Stimulated activated CD8-positive, alpha-beta memory T cell treated with anti-CD3 and anti-CD28 coated beads, Interleukin-7, amount 100 ng/mL, for 48 hours (primary cell): ENCODE measurements around the gene TMTC4.
"Not testable (repeated sequence)": the region's sequence is repeated elsewhere in the genome, so short reads cannot be mapped to it uniquely, and the experiment has no call there.

Source experiments
- DNase-seq, 2 donors: peaks; one replicate each; pipeline ENCODE4 v3.0.0-alpha.2; 2020; ENCODE audit warnings: low read depth in 1 of 2; ENCODE audit errors: extremely low read depth in 1 of 2

Gene TMTC4, protein sequence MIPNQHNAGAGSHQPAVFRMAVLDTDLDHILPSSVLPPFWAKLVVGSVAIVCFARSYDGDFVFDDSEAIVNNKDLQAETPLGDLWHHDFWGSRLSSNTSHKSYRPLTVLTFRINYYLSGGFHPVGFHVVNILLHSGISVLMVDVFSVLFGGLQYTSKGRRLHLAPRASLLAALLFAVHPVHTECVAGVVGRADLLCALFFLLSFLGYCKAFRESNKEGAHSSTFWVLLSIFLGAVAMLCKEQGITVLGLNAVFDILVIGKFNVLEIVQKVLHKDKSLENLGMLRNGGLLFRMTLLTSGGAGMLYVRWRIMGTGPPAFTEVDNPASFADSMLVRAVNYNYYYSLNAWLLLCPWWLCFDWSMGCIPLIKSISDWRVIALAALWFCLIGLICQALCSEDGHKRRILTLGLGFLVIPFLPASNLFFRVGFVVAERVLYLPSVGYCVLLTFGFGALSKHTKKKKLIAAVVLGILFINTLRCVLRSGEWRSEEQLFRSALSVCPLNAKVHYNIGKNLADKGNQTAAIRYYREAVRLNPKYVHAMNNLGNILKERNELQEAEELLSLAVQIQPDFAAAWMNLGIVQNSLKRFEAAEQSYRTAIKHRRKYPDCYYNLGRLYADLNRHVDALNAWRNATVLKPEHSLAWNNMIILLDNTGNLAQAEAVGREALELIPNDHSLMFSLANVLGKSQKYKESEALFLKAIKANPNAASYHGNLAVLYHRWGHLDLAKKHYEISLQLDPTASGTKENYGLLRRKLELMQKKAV

DNA sequence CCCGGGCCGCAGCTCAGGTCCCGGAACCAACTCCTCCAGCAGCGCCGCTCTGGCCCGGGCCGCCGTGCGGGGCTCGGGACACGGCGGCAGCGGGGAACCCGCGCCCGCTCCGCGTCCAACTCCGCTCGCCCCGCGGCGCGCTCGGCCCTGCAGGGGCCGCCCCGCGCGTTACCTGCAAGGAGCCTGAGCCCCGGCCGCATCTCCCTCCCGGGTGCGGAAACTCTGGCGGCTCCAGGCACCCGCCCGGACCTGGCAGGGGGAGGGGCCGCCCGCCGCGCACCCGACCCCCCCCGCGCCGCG is at the start of gene TMTC4:
Gene TMTC4 (minus strand): TSS at position 224 of the 300 bp plus-strand sequence. CDS start 4,433 bp downstream, outside the sequence.
- no peak for DNase-seq

DNA sequence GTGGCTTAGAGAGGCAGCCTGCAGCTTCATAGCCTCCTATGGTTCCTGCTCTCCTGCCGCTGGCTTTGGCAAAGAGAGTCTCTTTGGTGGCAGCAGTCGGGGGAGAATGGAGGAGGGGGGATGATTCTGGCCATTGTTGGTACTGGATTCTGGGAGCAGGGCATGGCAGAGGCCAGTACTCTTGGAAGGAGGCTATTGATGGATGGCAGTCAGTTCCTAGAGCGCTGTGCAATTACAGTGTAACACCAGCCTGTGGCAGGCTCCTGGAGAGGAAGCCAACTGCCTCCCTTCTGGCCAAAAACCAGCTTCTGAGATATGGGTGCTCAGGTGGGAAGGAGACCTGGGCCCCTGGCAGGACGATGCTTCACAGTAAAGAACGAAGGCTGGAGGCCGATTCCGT is 47.9 kb upstream of the TMTC4 start:
- no peak for DNase-seq

DNA sequence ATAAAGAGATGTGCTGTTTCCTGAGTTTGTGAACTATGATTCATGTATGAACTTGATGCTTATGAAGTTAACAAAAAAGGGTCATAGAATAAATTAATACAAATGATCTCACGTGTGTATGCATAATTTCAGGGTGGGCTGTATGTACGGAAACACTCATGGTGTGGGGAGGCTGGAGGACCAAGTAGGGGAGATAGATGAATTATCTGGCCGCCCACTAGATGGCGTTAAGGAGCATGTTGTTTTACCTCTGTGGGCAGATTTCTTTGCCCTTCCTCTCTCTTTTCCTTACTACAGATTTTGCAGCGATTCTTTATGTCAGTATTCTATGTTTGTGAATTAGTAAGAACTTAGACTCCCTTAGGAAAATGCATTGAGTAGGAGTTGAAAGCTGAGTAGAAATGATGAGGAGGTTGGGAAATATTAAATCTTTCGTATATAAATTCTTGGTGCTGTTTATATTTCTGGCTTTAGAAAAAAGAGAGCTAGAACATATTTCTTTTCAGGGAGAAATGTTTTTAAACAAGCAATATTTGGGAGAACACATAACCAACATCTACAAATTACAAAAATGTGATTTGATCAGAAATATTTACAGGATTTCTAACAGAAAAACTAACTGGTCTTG is 47.4 kb upstream of the TMTC4 start:
- DNase-seq = peak in 1 of 2 donors; percentile 20

DNA sequence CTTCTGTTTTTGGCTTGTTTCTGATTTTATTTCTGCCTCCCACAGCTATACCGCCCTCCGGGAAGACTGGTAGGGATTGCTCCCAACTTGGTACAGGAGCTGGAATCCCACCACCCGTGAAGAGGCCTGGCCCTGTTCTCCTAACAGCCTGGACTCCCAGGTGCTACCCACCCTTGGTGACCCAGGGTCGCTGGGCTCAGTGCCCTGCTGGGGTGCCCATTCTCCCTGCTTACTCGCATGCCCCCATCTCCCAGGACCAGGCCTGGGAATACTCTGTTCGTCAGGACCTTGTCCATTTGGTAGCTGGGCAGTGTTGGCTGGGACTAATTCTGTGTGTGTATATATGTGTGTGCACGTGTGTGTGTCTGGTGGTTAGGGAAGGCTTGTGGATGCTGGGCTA is 41.0 kb upstream of the TMTC4 start:
- no peak for DNase-seq

DNA sequence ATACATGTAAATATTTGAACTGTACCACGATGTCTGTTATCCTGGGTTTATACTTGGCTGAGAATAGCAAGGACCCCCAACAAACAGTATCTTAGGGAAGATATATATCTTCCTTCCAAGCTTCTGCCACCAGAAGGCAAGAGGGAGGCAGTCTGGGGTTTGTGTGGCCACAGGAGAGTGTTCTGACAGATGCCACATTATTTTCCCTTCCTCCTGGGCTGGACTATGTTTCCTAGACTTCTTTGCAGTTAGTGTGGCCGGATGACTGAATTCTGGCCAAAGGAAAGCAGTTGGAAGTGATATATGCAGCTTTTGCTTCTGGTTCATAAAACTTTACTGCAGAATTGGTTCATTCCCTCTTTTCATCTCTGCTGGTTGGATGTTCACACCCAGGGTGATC is 39.9 kb upstream of the TMTC4 start:
- no peak for DNase-seq

DNA sequence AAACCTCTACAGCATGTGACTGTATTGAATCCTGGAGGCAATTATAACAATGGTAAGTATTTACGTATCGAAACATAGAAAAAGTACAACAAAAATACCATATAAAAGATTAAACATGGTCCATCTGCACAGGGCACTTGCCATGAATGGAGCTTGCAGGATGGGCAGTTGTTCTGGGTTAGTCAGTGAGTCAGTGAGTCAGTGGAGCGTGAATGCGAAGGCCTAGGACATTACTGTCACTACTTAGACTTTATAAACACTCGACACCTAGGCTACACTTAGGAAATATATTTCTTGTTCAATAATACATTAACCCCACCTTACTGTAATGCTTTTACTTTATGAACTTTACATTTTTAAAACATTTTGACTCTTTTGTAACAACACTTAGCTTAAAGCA is 35.6 kb upstream of the TMTC4 start:
- DNase-seq = no peak

DNA sequence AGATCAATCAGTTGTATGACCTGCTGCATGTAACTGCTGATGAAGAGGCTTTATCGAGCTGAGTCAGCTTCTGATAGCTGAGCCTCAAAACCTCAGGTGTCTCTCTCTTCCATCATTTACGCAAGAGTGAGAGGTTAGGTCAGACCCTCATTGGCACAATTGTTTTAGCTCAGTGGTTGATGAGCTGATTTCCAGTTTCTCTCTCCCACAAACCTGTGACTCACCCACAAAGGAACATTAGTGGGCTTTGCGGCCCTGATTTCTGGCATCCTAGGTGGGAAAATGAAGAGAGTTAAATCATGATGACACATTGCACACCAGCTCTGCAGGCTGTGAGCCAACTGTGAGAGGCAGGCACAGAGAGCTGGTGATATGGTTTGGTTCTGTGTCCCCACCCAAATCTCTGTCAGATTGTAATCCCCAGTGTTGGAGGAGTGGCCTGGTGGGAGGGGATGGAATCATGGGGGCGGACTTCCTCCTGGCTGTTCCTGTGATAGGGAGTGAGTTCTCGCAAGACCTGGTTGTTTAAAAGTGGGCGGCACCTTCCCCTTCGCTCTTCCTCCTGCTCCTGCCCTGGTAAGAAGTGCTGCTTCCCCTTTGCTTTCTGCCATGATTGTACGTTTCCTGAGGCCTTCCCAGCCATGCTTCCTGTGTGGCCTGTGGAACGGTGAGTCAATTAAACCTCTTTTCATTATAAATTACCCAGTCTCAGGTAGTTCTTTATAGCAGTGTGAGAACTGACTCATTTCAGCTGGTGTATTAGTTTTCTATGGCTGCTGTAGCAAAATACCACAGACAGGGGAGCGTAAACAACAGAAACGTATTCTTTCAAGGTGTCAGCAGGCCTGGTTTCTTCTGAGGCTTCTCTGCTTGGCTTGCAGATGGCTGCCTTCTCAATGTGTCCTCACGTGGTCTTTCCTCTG is 33.5 kb upstream of the TMTC4 start:
- DNase-seq = peak in 1 of 2 donors; percentile 45

DNA sequence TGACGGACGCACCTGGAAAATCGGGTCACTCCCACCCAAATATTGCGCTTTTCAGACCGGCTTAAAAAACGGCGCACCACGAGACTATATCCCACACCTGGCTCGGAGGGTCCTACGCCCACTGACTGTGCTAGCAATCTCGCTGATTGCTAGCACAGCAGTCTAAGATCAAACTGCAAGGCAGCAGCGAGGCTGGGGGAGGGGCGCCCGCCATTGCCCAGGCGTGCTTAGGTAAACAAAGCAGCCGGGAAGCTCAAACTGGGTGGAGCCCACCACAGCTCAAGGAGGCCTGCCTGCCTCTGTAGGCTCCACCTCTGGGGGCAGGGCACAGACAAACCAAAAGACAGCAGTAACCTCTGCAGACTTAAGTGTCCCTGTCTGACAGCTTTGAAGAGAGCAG is 23.7 kb upstream of the TMTC4 start:
- DNase-seq = not testable (repeated sequence)

DNA sequence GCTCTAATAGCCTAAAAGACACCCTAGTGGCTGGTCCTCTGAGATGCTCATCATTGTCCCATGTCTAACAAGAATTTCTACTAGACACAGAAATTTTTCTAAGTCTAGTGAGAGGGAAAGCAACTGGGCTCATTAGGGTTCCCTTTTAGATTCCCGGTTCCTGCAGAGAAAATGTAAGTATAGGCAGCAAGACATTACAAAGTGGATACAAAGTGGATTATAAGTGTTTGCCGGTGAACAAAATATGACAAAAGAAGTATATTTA is 20.8 kb upstream of the TMTC4 start:
- no peak for DNase-seq

DNA sequence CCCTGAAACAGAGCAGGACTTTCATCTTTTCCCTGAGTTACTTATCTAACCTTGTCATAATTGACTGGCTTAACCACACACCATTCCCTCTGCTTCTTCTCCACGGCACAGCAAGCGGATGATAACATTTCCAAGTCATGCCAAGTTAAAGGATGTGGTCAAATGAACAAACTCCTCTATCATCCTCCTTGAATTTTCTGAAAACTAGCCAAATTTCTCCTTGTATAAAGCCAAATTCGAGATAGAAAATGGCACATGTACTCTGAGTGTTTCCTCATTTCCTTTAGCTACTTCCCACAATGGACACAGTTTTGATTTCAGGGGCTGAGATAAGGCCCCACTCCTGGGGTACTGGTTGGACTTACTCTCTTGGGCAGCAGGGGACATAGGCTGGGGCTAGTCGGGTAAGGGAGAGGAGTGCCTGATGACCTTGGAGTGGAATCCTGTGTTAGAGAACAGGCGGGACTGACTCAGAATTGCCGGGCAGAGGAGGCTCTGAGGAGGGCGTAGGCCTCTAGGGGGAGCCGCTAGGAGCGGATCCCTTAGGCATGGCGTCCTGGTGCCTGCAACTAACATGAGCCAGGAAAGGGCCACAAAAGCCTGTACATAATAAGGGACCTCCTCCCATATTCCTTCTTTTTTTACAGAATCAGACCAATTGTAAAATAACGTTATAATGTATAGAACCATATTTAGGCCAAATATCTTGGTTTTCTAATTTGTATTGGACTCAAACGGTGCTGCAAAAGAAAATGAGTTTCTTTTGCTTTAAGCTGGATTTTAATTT is 20.3 kb upstream of the TMTC4 start:
- no peak for DNase-seq

DNA sequence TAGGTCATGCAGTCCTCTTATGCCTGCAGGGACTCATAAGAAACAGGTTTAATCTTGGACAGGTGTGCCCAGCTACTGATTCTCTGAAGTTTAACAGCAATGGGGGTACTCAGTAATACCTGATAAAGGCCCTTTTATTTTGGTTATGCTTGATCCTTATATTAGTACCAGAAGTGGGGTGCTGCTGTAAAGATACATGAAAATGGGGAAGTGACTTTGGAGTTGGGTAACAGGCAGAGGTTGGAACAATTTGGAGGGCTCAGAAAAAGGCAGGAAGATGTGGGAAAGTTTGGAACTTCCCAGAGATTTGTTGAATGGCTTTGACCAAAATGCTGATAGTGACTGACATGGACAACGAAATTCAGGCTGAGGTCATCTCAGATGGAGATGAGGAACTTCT is 14.6 kb upstream of the TMTC4 start:
- DNase-seq = no peak

DNA sequence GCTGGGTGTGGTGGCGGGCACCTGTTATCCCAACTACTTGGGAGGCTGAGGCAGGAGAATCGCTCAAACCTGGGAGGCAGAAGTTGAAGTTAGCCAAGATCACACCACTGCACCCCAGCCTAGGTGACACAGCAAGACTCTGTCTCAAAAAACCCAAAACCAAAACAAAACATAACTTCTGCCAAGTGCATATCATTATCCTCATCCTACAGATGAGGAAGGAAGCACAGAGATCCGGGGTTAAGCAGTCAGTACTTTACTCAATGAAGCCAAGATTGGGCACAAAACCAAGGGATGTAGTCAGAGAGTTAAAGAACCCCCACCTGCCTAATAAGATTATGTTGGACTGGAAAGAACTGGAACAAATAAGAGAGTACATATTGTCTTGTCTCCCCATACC is 5.5 kb upstream of the TMTC4 start:
- no peak for DNase-seq

DNA sequence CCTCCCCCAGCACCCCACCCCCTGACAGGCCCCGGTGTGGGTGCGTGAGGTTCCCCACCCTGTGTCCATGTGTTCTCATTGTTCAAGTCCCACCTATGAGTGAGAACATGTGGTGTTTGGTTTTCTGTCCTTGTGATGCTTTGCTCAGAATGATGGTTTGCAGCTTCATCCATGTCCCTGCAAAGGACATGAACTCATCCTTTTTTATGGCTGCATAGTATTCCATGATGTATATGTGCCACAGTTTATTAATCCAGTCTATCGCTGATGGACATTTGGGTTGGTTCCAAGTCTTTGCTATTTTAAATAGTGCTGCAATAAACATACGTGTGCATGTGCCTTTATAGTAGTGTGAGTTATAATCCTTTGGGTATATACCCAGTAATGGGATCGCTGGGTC is 2.5 kb upstream of the TMTC4 start:
- not testable (repeated sequence) for DNase-seq

DNA sequence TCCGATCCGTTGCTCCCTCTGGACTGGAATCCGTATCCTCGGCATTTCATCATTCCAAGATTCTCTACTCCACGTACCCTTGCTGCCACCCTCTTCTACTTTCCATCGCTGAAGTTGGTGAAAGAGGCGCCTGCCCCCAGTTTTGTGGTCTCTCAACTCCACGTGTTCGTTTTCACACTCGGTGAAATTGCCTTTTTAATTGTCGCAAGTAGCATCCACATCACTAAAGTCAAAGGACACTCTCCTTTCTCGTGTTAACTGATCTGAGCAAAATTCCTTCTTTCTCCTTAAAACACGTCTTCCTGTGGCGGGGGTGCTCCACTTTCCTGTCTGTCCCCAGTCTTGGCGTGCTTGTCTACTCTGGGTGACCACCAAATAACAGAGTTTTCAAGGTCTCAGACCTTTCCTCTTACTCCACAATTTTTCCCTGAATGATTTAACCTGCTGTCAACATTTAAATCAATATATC is 1.1 kb upstream of the TMTC4 start:
- no peak for DNase-seq

DNA sequence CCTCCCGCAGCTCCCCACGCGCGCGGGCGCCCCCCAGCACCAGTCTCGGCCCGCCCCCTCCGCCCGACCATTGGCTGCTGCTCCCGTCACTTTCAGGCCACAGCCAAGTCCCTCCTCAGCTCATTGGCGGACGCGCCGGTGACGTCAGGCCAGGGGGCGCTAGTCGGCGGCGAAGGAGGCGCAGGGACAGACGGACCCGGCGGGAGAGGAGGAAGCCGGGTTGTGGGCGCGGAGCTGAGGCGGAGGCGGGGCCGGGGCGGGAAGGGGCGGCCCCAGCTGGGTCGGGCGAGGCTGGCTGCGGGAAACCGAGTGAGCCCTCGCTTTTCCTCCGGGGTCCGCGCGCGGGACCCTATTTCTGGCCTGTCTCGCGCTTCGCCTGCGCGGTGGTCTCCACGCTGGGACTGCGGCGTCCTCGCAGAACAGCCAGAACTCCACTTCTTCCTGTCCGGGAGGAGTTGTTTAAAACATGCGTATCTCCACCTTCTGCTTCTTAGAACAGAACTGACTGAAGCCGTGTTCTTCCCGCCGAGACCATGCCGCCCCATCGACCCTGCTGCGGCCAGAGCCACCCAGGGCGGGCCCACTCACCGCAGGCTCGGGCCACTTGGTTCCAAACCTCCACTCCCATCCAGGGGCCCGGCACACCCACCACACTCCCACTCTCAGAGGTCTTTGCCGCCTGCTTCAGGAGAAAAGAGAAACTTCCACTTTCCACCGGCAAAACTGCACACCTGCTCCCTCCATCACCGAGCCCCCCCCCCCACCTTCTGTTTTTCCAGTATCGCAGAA is 471 bp upstream of the TMTC4 start:
- peak; percentile 99 to 100 for DNase-seq

DNA sequence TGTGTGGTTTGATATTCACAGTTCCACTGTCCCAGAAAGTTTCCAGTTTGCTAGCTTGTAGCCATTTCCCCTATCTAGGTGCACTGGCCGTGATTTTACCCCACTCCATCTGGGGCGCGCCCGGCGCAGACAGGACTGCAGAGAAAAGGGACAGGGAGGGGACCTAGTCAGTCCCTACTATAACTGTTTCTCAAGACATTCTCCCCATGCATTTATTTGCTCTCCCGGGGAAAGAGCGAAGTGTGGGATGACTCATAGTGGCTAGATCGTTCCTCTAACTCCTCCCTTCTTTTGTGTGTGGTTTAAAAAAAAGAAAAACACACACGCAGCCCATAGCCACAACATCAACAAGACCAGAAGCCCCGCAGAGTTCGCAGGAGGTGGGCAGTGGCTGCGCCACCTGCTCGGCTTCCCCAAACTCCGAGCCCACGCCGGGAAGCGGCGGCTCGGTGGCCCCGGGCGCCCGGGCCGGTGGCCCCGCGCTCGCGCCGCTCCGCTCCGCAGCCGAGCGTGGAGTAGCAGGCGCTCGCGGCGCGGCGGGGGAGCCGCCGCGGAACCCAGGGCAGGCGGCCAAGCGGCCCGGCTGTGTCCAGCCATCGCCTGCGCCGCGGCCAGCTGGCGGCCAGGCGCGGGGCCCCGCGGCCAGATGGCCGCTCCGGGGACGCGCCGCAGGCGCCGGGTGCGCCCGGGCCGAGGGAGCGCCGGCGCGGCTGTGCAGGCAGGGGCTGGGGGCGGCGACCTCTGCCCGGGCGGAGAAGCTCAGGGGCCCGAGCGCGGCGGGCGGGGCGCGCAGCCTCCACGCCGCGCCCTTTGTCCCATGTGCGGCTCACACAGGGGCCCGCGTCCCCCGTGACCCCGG is 653 bp downstream of the TMTC4 start:
- DNase-seq = peak in 1 of 2 donors; percentile 9

DNA sequence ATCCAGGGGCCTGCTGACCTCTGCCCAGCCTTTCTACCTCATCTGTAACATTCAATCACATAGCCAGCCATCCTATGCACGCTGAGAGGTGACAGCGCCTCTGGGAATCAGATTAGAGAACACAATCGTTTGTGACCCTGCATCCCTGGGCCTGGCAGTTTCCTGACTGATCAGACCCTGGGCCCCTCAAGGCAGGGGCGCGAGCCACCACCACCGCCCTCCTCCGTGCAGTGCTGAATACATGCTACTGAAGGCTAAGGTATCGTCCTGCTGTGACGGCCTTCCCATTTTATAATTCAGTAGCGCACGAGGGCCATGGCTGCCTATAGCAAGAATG is 1.3 kb downstream of the TMTC4 start:
- no peak for DNase-seq

DNA sequence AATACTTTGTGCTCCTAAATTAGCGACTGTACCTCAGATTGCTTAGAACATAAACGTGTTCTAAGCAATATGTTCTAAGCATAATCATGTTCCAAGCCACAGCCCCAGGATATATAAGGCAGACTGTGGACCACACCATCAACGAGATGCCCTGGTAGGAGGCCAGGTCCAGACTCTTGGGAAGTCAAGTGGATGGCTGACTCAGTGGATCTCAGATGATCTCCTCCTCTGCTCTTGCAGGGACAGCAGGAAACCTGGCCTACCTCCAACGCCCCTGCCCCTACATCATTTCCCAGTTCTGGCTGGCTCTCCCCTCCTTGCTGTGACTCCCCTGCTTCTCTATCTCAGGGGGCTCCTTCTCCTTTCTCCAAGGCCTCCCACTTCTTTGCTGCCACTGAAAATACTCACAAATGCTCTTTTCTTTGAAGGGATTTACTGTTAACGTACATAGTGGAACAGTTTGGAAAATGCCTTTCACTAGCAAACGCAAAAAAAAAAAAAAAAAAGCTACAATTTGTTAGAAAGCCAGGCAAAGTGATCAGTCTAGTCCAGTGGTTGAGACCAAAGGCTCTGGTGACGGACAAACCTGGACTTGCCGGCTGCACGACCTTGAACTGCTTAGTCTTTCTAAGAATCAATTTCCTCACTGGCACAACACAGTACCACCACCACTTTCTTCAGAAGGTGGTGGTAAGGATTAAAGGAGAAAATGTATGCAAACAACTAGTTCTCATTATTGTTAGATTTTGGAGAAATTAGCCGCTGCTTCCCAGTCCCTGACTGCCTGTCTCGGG is 3.0 kb downstream of the TMTC4 start:
- no peak for DNase-seq
